Ramos (cell line): Measurements from ENCODE around the gene REEP6.
"Not testable (repeated sequence)": the region's sequence is repeated elsewhere in the genome, so short reads cannot be mapped to it uniquely, and the experiment has no call there.

ENCODE experiments used
- in situ Hi-C: fragments of 300-500 bp; cut with MboI; formaldehyde crosslinking; loops from one replicate; pipeline ENCODE4 v1.14.3; 2022; ENCODE audit warnings: low sequenced_read_pairs; ENCODE audit not compliant: unreplicated experiment

REEP6 gene

DNA sequence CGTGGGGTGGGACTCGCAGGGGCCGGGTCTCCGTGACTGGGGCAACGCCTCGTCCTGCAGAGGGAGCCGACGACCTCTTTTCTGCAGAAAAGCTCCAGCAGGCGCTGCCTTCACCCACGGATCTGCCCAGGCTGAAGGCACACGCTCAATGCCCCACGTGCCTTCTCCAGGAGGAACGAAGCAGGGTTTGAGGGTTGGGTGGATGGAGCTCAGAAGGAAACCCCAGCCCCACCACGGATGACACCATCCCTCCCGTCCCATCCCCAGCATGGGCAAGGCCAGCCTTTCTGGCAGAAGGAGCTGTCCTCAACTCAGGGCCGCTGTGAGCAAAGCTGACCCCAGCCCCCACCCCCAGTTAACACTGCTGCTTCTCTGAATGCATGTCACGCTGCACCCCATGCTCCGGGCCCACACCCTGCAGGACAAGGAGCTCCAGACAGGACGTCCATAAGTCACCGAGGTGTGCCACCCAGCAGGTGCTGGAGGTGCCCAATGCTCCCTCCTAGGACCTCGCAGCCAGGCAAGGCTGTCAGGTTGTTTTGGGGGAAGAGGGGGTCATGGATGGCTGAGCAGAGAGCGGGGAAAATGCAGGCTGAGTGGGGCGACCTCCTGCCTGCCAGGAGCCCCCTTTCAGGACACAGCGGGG is 19.3 kb upstream of the REEP6 start:
- in situ Hi-C loops: no loop called here

DNA sequence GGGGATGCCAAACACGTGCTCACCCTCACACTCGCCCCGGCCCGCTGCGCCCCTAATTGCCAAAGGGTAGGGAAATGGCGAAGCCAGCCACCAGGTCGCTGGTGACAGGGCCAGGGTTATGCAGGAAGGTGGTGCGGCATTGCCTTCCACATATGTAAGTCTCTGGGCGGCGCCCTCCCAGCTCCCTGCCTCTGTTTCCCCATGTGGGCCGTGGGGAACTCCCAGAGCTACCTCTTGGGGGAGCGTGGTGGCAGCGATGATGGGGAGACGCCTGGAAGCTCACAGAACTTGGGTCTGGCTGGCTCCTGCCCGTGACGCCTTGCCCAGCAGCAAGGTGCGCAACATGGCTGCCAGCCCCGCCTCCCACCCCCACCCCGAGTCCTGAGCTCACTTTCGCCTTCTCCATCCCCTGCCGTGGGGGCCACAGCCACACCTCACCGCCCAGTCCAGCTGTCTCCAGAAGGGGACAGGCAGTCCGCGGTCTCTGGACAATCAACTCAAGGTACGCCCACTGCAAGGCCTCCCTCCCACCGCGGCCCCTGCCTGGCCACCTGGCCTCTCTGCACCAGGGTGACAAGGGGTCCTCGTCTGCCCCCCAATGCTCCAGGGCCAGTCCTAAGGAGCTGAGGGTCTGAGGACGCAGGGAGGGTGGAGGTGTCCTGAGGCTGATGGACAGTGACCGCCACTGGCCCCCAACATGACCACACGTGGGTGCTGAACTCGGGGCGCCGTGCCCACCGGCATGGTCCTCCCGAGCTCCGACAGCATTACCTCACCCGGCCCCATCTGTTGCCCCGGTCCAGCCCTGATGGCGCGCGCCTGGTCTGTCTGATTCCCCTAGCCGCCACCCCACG is 18.5 kb upstream of the REEP6 start:
- in situ Hi-C loops: no loop called here

DNA sequence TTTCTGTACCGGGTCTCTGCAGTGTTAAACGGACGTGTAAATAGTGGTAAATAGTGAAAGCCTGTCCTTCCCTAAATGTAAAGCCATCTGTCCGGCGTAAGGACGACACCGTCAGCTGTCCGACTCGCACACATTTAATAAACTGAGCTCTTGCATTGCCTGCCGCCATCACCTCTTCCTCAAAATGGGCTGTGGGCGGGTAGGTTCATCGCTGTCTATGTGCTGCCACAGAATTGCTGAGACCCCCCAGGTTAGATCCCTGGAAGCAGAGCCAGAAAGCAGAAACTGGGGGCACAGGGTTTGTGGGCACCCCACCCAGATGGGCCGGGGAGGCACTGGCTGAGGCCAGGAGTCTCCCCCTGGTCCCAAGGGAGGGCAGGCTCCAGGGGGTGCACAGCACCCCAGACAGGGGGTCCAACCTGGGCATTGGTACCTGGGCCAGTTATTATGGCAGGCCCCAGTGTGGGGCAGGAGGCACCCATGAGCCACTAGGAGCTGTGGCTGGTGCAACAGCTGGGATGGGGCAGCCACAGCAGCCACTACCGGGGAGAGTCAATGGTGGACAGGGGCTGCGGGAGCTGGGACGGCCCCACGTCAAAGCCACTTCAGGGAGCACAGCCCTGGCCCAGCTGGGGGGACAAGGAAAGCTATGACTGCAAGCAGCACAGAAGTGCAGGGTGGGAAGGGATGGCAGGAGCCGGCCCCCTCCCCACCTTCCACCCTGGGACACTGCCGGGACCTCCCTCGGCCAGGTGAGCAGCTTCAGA is 17.7 kb upstream of the REEP6 start:
- in situ Hi-C loops: no loop called here

DNA sequence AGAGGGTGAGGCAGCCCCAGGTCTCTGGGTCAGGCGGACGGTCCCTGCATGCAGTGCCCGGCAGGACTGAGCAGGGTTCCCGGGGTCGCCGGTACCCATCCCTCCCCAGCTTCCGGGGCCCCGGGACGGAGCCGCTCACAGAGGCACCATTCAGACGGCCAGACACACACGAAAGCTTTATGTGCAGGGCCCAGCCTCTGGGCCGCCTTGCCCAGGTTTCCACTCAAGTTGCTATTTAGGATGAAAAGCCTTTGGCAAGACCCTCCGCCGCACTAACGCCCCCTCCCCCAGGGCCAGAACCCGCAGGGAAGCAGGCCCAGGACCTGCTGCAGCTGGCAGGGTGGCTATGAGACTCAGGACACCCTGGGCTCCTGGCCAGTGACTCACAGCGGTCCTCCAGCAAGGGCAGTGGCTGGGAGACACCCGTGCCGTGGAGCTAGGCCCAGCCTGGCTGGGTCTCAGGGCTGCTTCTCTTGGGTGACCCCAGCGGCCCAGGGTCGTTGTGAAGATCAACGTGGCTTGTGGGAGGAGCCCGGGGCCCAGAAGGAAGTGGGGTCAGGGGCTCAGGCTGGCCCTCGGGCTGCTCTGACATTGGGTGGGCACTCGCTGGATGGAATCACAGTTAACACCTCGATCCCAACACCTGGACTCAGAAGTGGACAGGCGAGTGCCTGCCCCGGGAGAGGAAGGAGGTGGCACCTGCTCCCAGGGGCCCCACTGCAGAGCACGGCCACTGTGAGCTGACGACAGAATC is 16.8 kb upstream of the REEP6 start:
- in situ Hi-C loops: no loop called here

DNA sequence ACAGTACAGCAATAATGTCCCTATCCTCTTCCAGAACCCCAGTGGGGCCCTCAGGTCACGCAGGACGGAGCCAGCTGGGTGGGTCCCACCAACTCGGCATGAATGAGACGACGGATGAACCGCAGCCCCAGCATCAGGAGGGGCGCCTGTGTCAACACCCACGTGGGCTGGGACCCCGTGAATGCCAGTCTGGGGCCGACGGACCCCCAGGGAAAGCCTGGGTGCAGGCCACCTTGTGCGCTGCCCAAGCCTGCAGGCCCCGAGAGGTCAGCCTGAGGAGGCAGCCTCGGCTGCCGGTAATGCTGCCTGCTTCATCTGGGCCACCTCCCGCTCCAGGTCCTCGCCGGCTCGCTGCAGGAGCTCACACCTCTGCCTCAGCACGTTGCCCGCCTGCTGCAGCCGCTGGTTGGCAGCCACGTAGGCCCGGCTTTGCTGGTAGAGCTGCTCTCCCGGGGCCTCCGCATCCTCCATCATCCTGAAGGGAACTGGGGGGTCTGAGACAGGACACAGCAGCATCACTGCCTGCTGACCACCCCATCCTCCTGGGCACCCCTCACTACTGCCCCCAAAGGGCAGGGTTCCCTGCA is 16.1 kb upstream of the REEP6 start:
- in situ Hi-C loops: no loop called here

DNA sequence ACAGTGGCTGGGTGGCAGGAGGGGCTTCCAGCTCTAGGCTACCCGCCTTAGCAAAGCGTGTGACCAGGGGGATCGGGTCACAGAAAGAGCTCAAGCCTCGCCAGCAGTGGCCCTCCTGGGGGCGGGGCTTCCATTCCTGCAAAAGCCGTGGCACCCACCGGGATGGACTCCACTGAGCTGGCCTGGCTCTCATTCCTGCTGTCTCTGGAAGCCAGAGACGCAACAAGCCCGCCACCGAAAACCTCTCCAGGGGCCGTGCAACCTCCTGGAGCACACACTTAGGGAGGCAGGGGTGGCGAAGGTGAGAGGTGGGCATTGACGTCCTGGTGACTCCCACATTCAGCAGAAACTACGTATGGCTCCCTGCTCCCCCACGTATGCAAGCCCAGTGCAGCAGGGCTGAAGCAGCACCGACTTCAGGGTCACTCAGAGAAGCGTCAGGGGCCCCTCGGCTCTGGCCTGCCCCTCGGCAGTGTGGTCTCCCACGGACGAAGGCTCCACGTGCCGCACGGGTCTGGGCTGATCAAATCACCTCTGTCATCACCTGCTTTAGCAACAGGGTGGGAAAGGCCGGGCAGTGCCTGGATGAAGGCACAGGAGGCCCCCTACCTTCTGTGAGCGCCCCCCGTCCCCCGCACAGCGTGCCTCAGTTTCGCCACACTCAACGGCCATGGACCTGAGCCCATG is 15.1 kb upstream of the REEP6 start:
- in situ Hi-C loops: no loop called here

DNA sequence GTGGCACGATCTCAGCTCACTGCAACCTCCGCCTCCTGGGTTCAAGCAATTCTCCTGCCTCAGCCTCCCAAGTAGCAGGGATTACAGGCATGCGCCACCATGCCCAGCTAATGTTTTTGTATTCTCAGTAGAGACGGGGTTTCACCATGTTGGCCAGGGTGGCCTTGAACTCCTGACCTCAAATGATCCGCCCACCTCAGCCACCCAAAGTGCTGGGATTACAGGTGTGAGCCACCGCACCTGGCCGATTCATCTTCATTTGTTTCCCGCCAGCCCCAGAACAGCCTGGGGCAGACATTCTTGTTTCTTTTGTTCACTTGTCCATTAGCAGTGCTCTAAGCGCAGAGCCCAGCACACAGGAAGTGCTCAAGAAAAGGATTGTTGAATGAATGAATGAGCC is 13.9 kb upstream of the REEP6 start:
- in situ Hi-C loops: not testable (repeated sequence)

DNA sequence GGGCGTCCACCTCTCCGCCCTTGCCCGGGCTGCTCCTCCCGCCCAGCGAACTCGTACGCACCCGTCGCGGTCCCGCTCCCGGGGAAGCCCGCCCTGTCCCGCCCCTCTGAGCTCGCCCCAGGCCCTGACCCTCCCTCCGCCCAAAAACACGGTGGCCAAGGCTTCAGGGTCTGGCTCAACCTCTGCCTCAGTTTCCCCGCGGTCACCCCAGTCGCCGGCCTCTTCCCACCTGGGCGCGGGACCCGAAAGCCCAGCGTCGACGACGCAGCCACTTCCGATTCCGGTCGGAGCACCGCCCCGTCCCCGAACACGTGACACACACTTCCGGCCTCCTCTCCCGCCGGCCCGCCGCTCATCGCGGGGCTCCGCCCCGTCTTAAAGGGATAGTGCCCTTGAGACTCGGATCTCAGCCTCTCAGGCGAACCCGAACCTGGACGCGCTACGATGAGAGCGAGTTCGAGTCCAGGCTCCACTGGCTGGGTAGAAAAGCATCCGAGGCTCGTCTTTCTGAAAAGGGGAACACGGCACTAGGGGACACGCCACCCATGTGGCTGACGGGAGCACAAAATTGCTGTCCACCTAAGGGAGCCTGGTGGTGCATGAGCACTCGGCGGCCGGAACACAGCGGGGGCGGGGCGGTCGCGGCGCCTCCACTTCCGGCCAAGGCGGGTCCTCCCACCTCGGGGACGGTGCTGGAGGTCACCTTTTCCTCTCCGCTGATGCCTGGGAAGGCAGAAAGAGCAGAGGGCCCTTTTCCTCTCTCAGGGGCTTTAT is 11.9 kb upstream of the REEP6 start, which contains the start of gene C19orf25:
Gene C19orf25 (minus strand): TSS at position 282 of the 774 bp plus-strand sequence. CDS start 312 bp downstream, outside the sequence.
- in situ Hi-C loops: no loop called here

DNA sequence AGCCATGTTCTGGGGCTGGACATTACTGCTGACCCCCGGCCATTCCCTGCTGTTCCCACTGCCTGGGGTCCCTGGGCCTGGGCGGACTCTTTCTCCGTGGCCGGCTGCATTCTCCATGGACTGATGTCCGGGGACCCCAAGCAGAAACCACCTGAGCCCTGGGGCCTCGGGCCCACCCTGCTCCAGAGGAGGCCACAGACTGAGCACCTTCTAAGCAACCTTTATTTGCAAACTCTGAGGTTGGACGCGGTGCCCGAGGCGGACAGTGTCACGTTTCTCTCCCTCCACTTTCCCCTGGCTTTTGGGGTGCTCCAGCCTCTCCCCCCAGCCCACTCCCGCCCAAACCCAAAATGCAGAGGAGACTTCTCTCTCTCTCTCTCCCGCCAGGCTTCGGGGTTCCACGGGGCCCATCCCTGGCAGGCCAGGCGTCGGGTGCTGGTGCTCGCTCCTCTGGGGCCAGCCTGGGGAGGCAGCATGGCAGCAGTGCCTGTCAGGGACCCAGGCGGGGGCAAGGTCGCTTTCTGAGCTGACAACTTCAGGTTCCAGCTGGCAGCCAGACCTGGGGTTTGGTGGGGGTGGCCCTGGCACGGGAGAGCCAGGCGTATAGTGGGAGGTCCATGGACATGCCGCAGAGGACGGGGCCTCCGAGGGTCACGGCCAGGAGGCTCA is 9.6 kb upstream of the REEP6 start:
- in situ Hi-C loops: no loop called here

DNA sequence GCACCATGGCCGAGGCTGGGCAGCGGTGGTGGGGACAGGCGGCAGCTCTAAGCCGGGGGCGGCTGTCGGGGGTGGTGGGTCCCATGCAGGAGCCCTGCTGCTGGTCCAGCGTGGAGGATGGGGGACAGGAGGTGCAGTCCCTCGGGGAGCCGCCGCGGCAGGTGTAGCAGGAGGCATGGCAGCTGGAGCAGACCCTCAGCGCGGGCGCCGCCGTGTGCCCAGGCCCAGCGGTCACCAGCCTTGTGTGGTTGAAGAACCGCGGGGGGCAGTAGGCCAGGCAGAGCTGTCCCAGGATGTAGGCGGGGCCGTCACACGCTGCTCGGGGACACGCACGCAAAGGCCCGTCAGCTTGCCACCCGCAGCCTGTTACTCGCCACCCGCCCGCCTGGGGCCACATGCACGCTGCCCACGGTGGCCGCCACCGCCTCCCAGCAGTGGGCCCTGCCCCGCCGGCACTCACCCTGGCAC is 9.1 kb upstream of the REEP6 start:
- in situ Hi-C loops: no loop called here

DNA sequence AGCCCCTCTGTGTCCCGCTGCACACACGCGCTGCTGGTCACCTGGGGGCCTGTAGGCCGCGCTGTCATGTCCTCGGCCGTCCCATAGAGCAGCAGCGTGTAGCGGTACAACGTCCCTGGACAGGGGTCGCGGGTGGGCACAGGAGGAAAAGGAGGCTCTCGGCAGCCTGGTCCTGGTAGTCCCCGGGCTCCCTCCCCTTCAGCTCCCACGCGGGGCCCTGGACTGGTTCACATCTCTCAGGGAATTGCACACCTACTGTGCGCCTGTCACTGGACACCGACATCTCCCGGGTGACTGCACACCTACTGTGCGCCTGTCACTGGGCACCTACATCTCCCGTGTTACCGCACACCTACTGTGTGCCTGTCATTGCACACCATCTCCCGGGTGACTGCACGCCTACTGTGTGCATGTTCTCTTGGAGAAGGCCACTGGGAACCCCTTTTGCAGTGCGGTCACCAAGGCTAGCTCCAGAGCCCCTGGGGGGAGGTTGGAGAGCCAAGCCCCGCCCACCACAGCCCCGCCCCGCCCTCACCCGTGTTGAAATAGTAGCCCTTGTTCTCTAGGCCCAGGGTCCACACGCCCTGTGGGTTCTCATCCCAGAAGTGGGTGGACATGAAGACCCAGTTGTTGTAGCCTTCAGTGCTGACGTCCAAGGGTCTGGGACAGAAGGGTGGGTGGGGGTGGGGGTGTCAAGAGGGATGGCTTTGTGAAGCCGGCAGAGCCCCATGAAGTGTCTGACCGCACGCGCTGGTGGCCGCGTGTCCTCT is 8.4 kb upstream of the REEP6 start:
- in situ Hi-C loops: no loop called here

DNA sequence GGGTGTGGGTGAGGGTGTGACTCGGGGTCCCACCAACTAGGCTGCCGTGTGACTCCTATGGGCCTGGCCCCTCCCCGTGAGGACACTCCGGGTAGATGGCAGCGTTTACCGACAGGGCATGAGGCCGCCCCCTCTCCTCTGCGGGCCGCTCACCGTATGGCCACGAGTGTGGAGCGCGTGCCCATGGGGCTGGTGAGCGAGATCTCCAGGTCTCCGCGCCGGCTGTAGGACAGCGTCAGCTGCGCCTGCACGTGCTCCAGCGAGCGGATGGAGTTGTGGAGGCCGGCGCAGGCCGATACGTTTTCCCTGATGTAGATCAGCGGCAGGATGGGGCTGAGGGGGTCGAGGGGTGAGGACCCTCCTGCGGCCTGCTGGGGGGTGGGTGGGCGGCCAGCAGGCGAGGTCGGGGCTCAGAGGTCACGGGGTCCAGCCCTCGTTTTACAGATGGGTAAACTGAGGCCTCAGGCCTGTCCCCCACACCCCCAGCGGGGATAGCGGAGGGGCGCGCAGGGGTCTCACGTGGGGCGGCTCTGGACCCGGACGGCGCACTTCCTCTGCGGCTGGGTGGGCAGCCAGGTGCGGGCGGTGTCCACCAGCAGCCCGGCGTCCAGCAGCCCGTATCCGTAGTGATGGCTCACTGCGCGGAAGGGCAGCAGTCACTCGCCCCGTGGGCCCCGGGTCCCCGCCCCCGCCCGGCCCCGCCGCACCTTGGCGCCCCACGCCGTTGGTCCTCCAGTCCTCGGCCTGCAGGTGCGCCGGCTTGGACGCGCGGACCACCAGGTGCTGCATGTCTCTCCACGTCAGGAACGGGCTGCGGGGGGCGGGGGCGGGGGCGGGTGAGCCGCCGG is 7.6 kb upstream of the REEP6 start:
- in situ Hi-C loops: no loop called here

DNA sequence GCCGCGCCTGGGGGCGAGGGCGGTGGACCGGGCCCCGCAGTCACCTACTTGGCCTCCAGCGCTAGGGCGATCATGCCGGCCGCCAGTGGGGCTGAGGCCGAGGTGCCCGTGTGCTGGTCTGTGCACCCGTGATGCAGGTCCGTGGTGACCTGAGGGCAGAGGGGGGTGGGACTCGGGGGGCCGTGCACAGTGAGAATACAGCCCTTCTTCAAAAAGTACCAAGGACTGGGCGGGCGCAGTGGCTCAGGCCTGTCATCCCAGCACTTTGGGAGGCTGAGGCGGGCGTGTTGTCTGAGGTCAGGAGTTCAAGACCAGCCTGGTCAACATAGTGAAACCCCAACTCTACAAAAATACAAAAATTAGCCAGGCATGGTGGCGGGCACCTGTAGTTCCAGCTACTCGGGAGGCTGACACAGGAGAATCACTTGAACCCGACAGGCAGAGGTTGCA is 7.0 kb upstream of the REEP6 start:
- in situ Hi-C loops: no loop called here

DNA sequence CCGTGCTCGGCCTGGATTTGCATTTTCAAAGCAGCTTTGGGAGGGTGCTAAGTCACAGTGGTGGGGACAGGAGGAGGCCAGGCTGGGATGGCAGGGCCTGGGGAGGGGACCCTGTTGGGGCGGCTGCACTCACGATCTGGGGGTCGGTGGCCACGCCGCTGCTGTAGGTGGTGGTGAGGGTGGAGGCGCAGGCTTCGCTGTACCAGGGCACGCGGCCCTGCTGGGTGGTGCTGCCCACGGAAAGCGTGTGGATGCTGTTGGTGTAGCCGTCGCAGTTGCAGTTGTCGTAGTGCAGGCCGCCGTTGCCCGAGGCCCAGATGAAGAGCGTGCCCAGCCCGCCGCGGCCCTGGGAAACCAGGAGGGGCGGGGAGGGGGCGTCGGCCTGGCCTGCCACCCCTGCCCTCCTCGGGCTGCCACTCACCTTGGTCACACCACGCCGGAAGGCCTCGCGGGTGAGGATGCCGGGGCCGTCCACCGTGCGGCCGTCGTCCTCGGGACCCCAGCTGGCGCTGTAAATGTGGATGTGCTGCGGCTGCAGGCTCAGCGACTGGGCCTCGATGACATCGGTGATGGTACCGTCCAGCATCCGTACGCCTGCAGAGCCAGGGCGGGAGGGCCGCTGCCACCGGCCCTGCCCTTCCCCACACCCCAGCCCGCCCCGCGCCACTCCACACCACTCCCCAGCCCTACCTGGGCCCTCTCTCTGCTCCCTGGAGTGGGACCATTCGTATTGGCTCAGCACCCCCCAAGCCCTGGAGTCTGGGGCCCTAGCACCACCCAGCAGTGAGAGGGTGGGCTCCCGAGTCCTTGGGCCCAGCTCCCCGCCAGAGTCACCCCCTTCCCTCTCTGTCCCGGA is 4.0 kb upstream of the REEP6 start:
- in situ Hi-C loops: no loop called here

DNA sequence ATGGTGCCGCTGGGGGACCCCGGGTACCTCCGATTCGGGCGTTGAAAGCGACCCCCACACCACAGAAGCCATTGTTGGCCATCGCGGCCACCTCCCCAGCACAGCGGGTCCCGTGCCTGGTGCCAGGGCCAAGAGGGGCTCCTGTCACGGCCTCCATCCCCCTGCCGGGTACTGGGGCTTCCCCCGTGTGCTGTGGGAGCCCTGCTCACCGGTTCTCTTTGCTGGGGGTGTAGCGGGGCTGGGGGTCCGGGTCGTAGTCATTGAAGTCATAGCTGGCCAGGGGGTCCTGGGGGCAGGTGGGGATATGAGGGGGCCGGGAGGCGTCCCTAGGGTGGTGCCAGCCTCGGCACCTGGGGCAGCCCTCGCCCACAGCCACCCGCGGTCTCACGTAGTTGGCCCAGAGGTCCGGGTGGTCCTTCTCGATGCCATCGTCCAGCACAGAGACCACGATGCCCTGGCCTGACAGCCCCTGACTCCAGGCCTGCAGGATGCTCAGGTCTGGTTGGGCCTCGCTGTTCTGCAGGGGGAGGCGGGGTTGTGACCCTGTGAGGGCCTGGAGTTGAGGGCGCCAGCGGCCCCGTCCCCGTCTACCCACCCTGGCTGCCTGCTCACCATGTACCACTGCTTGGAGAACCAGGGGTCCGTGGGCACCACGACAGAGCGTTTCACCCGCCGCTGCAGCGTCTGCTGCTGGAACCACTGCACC is 3.3 kb upstream of the REEP6 start:
- in situ Hi-C loops: no loop called here
